Stimulated activated CD4-positive, alpha-beta T cell treated with anti-CD3 and anti-CD28 coated beads, TNF-alpha, amount 100 ng/mL, for 1 hour (primary cell): ENCODE results near the gene PAXIP1.

Experiments
- DNase-seq, 3 donors: peaks; one replicate each; pipeline ENCODE4 v3.0.0-alpha.2; 2020; ENCODE audit warnings: low read depth in 3 of 3, low spot score in 1 of 3

PAXIP1 gene

GRCh38 chr7:154997840-154998370 is 5.0 kb downstream of the PAXIP1 start:
- no peak for DNase-seq

GRCh38 chr7:154996756-154997155 is 6.2 kb downstream of the PAXIP1 start:
- no peak for DNase-seq

DNA sequence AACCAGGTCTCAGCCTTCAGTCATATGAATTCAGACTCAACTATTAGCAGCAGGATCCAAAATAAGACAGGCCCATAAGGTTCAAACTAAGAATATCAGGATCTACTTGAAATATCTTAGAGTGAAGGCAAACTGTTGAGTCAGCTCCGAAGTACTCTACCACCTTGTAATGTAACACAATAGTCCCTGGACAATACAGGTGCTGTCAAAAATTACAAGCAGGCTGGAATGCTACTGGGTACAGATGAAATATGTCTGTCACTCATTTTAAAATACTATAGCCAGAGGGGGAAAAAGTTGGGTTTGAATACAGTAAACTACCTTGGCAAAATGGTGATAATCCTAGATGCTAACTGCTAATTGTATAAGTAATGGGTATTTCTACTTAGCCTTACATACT is 6.8 kb downstream of the PAXIP1 start:
- no peak for DNase-seq

- no peak for DNase-seq
Observed at GRCh38 chr7:154994996-154995395, 7.9 kb downstream of the PAXIP1 start.

GRCh38 chr7:154990964-154991540 is 11.9 kb downstream of the PAXIP1 start:
- no peak for DNase-seq

DNA sequence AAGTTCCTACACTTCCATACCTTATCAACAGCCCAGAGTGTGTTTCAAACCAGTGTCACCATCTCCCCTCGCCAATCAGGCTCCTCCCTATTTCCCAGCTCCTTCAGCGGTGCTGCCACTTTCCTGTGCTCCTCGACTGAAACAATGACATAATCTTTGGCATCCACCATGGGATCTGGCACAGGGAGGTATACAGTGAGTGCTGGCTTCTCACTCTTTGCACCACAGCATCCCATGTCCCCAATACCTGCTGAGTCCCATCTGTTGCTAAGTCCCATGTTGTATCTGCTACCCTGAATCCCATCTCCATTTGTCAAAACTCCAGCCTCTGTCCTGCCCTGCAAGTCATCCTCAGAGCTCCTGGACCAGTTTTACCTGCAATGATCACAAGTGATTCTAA is 15.4 kb downstream of the PAXIP1 start:
- DNase-seq, result no peak

- no peak for DNase-seq
Observed at GRCh38 chr7:154986200-154986945, 16.6 kb downstream of the PAXIP1 start.

DNA sequence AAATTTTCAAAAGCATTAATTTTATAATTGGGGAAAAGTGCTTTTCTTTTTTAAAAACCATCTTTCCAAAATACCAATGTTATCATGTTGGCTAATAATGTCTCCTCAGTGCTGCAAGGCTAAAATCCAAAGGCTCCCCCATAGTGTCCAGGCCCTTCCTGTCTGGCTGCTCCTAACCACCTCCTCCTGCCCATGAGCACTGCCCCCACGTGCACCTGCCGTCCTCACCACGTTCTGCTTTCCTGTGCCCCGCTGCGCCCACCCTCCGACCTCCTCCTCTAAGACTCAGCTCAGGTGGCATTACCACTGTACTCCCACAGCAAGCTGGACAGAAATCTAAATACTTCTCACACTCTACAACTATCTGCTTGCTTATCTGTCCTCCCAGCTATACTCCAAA is 17.7 kb downstream of the PAXIP1 start:
- DNase-seq, result no peak

GRCh38 chr7:154984601-154985188 is 18.2 kb downstream of the PAXIP1 start:
- DNase-seq, result no peak

DNA sequence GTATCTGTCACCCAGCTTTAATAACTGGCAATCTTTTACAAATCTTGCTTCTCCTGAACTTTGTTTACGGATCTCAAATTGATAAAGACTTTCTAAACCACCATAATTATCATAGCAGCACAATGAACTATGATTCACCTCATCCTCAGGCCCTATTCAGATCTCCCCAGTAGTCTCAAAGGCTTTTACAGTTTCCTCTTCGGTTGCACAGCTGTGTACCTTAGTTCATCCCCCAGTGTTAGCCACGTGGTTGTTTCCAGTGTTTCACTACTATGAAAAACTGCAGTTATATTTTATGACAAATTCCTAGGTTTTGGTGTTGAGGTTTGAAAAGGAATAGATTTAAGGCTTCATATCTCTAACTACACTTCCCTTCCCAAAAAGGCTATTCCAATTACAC is 24.9 kb downstream of the PAXIP1 start:
- DNase-seq, result no peak

GRCh38 chr7:154977250-154977649 is 25.7 kb downstream of the PAXIP1 start:
- no peak for DNase-seq

DNA sequence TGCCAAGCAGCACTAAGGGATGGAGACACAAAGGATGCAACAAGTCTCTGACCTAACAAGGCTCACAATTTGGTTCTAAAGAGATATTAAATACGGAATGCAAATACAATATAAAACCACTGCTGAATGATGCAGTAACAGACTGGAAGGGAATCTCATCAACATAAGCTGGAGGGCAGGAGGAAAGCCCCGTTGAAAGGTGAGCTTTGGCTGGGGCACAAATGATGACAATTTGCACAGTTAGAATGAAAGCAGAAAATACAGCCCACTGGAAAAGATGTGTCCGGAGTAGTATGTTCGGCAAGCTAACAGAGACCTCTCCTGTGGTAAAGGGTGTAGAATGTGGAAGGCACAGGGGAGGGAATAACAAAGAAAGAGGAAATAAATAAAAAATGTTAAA is 26.1 kb downstream of the PAXIP1 start:
- no peak for DNase-seq

GRCh38 chr7:154975984-154976383 is 26.9 kb downstream of the PAXIP1 start:
- no peak for DNase-seq

DNA sequence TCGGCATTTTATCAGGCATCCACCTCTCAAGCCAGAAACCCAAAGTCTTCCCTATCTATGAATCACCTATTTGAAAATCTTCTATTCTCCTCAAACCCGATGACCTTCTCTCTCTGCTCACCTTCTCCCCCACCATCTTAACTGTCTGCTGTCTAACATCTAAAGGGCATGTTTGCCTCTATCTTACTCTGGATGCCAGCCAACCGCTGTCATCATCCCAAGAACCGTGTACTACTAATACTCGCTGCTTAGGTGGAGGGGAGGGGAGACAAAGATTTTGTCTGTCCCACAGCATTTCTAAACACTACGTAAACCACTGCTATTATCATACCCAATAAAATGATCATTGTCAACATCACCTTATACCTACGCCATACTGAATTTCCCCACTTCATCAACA is 29.5 kb downstream of the PAXIP1 start:
- DNase-seq, result no peak

DNA sequence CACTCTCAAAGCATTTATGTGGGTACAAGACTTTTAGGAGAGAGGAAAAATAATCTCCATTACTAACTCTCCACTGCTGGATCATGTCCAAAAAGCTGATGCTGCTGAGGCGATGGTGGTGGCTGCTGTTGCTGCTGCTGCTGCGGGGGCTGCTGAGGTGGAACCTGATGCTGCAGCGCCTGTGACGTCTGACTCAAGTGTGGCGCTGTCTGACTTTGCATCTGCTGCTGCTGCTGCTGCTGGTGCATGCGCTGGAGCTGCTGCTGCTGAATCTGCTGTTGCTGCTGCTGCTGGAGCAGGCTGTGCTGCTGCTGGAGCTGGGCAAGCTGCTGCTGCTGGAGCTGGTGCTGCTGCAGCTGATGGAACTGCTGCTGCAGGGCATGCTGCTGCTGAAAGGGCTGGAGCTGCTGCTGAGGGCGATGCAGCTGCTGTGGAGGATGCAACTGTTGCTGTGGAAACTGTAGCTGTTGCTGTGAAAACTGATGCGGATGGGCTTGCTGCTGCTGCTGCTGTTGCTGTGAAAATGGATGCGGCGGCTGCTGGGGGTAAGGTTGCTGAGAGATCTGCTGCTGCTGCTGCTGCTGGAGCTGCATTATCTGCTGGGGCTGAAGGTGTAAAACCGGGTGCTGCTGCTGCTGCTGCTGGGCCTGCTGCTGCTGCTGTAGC is 34.5 kb downstream of the PAXIP1 start:
- no peak for DNase-seq

DNA sequence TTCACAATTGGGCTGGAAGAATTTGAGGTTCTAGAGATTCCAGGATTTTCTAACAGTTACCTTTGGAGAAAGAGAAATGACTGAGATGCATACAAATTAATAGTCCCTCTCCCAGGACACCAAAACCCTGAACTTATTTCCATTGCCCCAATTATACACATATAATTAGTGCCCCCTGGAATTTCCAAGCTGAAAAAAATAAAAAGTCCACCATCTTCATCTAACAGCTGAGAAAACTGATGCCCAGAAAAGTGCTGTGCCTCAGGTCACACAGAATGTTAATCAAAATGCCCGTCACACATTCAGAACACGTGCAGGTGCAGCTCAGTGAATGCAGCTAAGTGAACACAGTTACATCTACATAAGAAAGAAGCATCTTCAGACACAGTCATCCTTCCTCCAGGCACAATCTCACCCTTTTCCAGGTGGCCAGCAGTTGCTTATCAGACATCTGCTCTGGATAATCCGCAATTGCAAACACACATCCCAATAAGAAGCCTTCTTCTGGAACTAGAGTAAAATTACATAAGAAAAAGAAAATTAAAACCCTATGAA is 35.4 kb downstream of the PAXIP1 start:
- DNase-seq, result no peak

DNA sequence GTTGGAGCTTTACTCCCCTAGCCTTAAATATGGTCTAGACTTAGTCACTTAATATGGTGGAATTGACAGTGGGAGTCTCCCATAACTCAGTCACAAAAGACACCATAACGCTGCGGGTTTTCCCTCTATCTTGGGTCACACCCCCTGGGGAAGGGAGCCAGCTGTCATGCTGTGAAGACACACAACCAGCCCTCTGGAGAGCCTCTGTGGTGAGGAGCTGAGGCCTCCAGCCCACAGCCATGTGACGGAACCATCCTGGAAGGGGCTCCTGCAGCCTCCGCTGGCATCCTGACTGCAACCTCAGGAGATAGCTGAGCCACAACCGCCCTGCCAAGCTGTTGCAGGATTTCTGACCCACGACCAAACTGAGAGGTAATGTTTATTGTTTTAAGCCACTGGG is 37.9 kb downstream of the PAXIP1 start:
- no peak for DNase-seq

DNA sequence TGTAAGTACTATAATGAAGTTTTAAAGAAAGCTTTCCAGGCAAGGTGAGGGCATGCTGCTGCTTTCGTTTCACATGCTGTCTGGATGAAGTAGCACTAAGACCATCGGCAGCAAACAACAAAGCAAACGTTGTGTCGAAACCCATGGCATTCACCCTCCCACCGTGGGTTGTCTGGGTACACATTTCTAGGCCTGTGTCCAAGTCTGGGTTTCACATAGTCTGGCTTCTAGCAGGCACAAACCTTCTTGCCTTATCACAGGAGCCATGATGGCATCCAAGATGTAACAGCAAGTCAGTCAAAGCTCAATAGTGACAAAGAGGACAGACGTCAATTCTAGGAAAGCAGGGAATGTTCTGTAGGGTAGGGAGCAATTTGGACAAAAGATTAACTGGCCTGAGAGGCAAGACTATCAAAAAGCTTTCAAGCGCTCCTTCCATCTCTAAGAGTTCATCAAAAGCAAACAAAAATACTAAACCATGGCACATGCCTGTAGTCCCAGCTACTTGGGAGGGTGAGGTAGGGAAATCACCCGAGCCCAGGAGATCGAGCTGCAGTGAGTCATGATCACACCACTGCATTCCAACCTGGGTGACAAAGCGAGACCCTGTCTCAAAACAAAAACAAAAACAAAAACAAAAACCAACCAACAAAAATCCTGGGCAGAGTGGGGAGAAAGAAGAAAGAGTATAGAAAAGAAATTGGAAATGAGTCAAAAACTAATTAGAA is 42.7 kb downstream of the PAXIP1 start:
- DNase-seq, result no peak

GRCh38 chr7:154956427-154956826 is 46.5 kb downstream of the PAXIP1 start:
- no peak for DNase-seq

DNA sequence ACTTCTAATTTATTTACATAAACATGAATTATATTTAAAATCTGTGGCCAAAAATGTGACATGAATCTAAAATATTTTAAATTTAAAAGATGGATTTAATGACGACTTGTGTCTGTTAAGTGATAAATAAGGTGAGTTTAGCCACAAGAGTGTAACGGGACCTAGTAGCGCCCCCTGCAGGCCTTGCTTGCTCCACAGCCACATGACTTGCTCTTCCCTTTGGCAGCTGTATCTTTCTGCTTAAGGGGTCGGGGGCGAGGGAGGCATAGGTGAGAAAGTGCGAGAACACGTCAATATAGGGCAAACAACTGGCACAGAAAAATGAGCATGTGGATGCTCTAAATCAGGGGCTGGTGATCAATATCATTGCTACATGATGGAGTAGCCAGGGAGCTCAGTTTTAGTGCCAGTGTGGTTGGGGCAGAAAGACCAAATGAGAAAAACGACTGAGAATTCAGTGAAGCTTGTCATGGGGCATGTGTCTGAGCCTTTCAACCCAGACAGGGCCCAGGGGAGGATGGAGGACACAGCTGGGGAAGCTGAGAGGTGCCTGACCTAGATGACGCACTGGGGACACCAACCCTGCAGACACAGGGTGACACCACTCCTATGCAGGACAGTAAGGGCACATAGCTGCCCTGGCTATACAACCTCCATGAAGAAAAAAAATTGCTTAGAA is 49.8 kb downstream of the PAXIP1 start:
- peak; percentile 31 to 65 (median 34) for DNase-seq
